Brain pericyte (primary cell): Measurements from ENCODE around the gene CAPS.
"Not testable (repeated sequence)": the region's sequence is repeated elsewhere in the genome, so short reads cannot be mapped to it uniquely, and the experiment has no call there.

Experiments used
- DNase-seq: peaks from one replicate; pipeline ENCODE4 v3.0.0-alpha.2; 2012; ENCODE audit warnings: low read depth, low spot score

The CAPS gene

DNA sequence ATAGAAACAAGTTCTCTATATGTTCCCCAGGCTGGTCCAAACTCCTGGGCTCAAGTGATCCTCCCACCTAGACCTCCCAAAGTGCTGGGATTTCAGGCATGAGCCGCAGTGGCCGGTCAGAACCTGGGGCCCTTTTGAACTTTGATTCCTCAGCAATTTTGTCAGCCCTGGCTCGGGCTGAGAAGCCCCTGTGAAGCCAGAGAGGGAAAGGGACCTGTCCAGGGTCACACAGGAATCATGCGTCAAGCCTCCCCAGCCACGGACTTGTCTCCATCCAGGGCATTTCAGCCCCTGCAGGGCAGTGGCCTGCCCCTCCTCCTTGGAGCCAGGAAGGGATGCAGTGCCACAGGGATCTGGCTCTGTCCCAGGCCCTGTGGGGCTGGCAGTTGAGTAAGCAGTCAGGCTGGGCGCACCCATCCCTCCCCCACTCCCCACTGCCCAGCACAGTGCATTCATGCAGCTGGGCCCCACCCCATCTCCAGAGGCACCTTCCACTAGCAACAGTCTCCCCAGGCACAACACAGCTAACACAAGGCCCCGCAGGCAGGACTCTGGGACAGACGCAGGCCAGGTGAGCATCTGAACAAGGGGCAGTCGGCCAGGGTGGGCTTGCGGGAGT lies at the start of gene CAPS:
Gene CAPS (plus strand): TSS at position 516 of the 619 bp plus-strand sequence. CDS start 153 bp downstream, outside the sequence.
- no peak for DNase-seq

- no peak for DNase-seq
Observed at GRCh38 chr19:5864725-5865486, 49.1 kb upstream of the CAPS start.

GRCh38 chr19:5865772-5866171 lies 48.3 kb upstream of the CAPS start:
- DNase-seq, result no peak

- DNase-seq, result no peak
Observed at GRCh38 chr19:5867201-5868136, 46.6 kb upstream of the CAPS start.

DNA sequence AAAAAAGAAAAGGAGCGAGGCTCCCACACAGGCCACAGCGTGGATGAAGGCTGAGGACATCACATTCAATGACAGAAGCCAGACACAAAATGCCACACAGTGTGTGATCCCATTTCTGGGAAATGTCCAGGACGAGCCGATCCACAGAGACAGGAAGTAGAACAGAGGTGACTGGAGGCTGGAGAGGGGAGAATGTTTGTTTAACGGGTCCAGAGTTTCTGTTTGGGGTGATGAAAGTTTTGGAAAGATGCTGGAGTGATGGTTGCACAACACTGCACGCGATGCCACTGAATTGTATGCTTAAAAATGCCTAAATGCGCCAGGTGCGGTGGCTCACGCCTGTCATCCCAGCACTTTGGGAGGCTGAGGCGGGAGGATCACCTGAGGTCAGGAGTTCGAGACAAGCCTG lies 43.1 kb upstream of the CAPS start:
- DNase-seq, result no peak

- DNase-seq, result no peak
Observed at GRCh38 chr19:5873617-5874199, 40.3 kb upstream of the CAPS start.

DNA sequence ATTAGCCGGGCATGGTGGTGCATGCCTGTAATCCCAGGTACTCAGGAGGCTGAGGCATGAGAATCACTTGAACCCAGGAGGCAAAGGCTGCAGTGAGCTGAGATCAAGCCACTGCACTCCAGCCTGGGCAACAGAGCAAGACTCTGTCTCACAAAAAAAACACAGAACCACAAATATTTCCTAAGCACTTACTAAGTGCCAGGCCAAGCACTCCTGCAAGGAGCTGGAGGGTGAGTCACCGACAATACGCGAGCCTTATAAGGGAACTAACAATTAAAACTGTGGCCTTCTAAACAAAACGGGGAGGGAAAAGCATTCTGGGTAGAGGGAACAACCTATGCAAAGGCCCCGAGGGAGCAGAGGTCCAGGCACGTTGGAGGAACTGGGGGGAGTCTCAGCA lies 39.6 kb upstream of the CAPS start:
- DNase-seq, result not testable (repeated sequence)

- DNase-seq, result no peak
Observed at GRCh38 chr19:5877427-5877826, 36.6 kb upstream of the CAPS start.

DNA sequence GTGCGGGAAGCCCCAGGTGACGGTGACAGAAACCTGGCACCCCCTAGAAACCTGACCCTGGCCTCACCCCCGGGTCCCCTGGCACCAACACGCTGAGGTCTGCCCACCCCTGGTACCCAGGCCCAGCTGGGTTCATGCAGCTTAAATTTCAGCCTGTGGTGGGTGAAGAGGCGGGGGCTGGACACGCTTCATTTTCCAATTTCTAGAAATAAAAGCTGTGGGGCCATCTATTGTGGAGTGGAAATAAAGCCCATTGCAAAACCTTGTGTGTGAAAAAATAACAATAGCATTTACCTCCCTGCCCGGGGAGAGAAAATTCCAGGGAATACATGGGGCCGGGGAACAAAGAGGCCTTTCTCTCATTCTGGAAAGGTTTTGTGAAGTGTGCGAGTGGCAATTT lies 36.2 kb upstream of the CAPS start:
- no peak for DNase-seq

- no peak for DNase-seq
Observed at GRCh38 chr19:5880196-5880595, 33.9 kb upstream of the CAPS start.

- peak; percentile 48 for DNase-seq
Observed at GRCh38 chr19:5880604-5881078, 33.4 kb upstream of the CAPS start.

DNA sequence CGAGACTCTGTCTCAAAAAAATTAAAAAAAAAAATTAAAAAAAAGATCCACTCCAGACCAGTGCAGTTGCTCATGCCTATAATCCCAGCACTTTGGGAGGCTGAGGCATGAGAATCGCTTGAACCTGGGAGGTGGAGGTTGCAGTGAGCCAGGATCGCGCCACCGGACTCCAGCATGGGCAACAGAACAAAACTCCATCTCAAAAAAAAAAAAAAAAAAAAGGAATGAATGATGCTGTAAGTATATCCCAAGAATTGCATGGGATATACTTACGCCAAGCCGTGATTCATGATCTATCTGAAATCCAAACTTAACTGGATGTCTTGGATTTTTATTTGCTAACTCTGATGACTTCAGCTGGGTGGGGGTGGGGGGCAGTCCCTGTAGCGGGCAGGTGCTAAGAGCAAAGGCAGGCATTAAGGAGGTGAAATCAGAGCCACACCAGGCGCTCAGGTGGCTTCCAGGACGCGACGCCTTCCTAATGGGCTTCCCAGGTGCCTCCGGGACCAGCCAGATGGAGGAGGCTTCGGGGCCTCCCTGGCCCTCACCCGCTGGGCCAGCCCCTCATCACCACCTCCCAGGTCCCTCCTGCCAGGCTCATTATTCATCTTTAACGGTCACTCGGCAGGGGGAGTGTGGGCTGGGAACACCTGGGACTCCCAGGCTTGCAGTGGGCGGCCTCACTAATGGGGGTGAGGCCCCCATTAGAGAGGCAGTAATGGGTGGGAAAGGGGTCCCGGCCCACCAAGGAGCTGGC lies 32.3 kb upstream of the CAPS start:
- DNase-seq, result no peak

- DNase-seq, result no peak
Observed at GRCh38 chr19:5882421-5882968, 31.6 kb upstream of the CAPS start.

DNA sequence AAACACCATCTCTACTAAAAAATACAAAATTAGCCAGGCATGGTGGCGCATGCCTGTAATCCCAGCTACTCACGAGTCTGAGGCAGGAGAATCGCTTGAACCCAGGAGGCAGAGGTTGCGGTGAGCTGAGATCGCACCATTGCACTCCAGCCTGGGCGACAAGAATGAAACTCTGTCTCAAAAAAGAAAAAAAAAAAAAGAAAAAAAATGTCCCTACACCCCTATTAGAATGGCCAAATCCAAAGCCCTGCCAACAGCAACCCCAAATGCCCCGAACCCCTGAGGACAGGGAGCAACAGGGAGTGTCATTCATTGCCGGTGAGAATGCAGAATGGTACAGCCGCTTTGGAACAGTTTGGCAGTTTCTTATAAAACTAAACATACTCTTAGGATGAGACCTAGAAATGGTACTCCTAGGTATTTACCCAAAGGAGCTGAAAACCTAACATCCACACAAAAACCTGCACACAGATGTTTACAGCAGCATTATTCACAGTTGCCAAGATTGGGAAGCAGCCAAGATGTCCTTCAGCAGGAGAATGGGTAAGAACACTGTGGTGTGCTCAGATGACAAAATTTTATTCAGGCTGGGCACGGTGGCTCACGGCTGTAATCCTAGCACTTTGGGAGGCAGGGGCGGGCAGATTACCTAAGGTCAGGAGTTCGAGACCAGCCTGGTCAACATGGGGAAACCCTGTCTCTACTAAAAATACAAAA lies 30.7 kb upstream of the CAPS start:
- DNase-seq, result not testable (repeated sequence)

GRCh38 chr19:5884065-5884811 lies 29.8 kb upstream of the CAPS start:
- DNase-seq, result not testable (repeated sequence)

- no peak for DNase-seq
Observed at GRCh38 chr19:5889288-5889971, 24.6 kb upstream of the CAPS start.

- DNase-seq, result no peak
Observed at GRCh38 chr19:5890099-5890498, 24.0 kb upstream of the CAPS start.

DNA sequence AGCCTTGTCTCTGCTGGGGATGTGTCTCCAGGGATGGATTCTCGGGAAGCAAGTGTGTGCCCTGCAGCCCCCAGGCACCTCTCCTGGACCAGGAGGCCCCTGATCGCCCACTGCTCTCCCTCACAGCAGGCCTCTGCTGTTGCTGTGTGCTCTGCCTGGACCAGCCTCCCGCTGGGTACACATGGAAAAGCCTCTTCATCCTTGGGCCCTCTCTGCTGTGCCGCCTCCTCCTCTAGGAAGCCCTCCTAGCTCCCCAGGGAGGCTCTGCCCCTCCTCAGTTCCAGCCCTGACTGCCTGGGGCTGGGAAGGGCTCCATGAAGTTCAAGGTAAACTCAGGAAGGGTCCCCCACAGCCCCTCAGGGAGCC lies 22.5 kb upstream of the CAPS start:
- DNase-seq, result no peak
